PC-9 (cell line): ENCODE data around the gene USP48. TPM values are rescaled to one million over a fixed set of nuclear protein-coding genes. Genes with fewer than 3 reads are reported as not detected.

Experiments used
- BruUV-seq: library from RNA; stranded (reverse); fragments of 400-500 nt; replicated peaks from 2 replicates; lab custom pipeline; 2021; lab: Mats Ljungman, UMichigan
- CTCF ChIA-PET: fragments of 300-600 bp; sonication (Branson Sonifier 250); formaldehyde crosslinking; loops from one replicate; lab custom pipeline; 2022; ENCODE audit warnings: antibody characterized with exemption; lab: Charles Lee
- POLR2A ChIA-PET: fragments of 300-600 bp; sonication (Branson Sonifier 250); formaldehyde crosslinking; loops from one replicate; lab custom pipeline; 2022; ENCODE audit warnings: antibody characterized with exemption; ENCODE audit not compliant: unreplicated experiment; lab: Charles Lee
- DNase-seq, 2 experiments: peaks; one replicate each; pipeline versions ENCODE4 v3.0.0 to v3.0.0-alpha.2; 2015 to 2022; ENCODE audit warnings: mixed read lengths in 1 of 2
- H2AFZ ChIP-seq: fragments of 200-600 bp; sonication (generic); 2 replicates; pipeline ENCODE4 v1.8.1; 2017; ENCODE audit warnings: antibody characterized with exemption
- H3F3A ChIP-seq: fragments of 200-600 bp; sonication (generic); 2 replicates; pipeline ENCODE4 v1.8.1; 2017; ENCODE audit warnings: antibody characterized with exemption, mild to moderate bottlenecking, low read depth; ENCODE audit not compliant: insufficient read depth
- H3K27ac ChIP-seq: fragments of 200-600 bp; sonication (generic); 2 replicates; pipeline ENCODE4 v1.6.1; 2016; ENCODE audit warnings: mixed run types
- H3K27me3 ChIP-seq: fragments of 200-600 bp; sonication (generic); 2 replicates; pipeline ENCODE4 v1.6.1; 2016; ENCODE audit warnings: low read depth, mixed run types; ENCODE audit not compliant: insufficient read depth
- H3K36me3 ChIP-seq: fragments of 200-600 bp; sonication (generic); 2 replicates; pipeline ENCODE4 v1.6.1; 2016; ENCODE audit warnings: low read depth, mixed run types
- H3K4me1 ChIP-seq: fragments of 200-600 bp; sonication (generic); replicated peaks from 2 replicates; pipeline ENCODE4 v1.6.1; 2016; ENCODE audit warnings: mixed run types; ENCODE audit not compliant: insufficient read depth
- H3K4me2 ChIP-seq: fragments of 200-600 bp; sonication (generic); 2 replicates; pipeline ENCODE4 v1.6.1; 2017; ENCODE audit warnings: mixed run types
- H3K4me3 ChIP-seq: fragments of 200-600 bp; sonication (generic); 2 replicates; pipeline ENCODE4 v1.6.1; 2016; ENCODE audit warnings: mixed run types
- H3K79me2 ChIP-seq: fragments of 200-600 bp; sonication (generic); 2 replicates; pipeline ENCODE4 v1.6.1; 2017; ENCODE audit warnings: low read depth, mixed run types
- H3K9me2 ChIP-seq: fragments of 200-600 bp; sonication (generic); 2 replicates; pipeline ENCODE4 v1.8.1; 2017; ENCODE audit warnings: mild to moderate bottlenecking; ENCODE audit not compliant: insufficient read depth
- H3K9me3 ChIP-seq: fragments of 200-600 bp; sonication (generic); 2 replicates; pipeline ENCODE4 v1.8.1; 2016; ENCODE audit warnings: low read depth; ENCODE audit not compliant: insufficient read depth
- H4K20me1 ChIP-seq: fragments of 200-600 bp; sonication (generic); 2 replicates; pipeline ENCODE4 v1.8.1; 2017; ENCODE audit not compliant: insufficient read depth
- CTCF ChIP-seq: fragments of 200-600 bp; sonication (generic); conservative IDR thresholded peaks from 2 replicates; pipeline ENCODE4 v1.6.1; 2017; ENCODE audit warnings: mixed run types, antibody characterized with exemption, mild to moderate bottlenecking, moderate library complexity
- EZH2 ChIP-seq: fragments of 200-600 bp; sonication (generic); IDR thresholded peaks from 2 replicates; pipeline ENCODE4 v1.8.0; 2017; ENCODE audit warnings: antibody characterized with exemption, low read depth
- intact Hi-C: fragments of 100-400 bp; cut with micrococcal nuclease; formaldehyde crosslinking; loops from one replicate; pipeline ENCODE4 v1.10.0; 2022; ENCODE audit not compliant: unreplicated experiment
- total RNA-seq: library from RNA; stranded (reverse); gene quantifications from 2 replicates; pipeline ENCODE4 v1.2.3, GENCODE V29; 2021

USP48 gene
- total RNA-seq, 1 experiment from 2014 or later, result 63.1 TPM

DNA sequence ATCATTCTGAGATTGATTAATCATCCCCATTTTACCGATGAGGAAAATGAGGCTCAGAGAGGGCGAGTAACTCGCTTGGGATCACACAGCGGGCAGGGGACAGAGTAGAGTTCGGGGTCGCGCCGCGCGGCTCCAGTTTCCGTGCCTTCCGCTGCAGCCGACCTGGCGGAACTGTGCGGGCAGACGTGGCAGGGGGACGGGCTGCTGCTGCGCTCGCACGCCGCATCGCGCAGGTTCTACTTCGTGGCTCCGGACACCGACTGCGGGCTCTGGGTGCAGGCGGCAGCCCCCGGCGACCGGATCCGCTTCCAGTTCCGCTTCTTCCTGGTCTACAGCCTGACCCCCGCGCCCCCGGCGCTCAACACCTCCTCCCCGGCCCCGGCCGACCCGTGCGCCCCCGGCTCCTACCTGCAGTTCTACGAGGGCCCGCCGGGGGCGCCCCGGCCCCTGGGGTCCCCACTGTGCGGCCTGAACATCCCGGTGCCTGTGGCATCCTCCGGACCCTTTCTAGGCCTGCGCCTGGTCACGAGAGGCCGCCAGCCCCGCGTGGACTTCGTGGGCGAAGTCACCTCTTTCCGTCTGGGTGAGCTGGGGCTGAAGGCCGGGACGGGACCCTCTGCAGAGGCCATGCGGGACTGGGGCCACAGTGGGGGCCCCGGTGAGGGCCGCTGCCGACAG, 31.4 kb upstream of the USP48 start:
- intact Hi-C loops, result no loop called here
- Histone ChIP-seq H3K36me3 (no peaks in the 10 kb centered on the region), H3K9me3 (no peaks in the 10 kb centered on the region), H3K9me2 (no peaks in the 10 kb centered on the region), H3K79me2 (no peaks in the 10 kb centered on the region), H2AFZ (no peak overlapping the region), H3K27ac (no peak overlapping the region), H4K20me1 (no peaks in the 10 kb centered on the region), H3K4me3 (no peak overlapping the region), H3K4me1 (peaks cover 33% of the 10 kb centered on the region), H3K27me3 (no peaks in the 10 kb centered on the region), H3F3A (peaks cover 19% of the 10 kb centered on the region), H3K4me2 (no peak overlapping the region)
- CTCF ChIA-PET, result interaction anchor here (0.7 kb wide), 1 partner anchor 31 kb away, joined by 12 read pairs; no protein-coding TSS in a partner anchor
- no TSS peak for BruUV-seq
- TF ChIP-seq CTCF, result no peak; the same call in 1 of the 2 replicates
- no peak for TF ChIP-seq EZH2
- POLR2A ChIA-PET, result no interaction called here
- no peak for DNase-seq

GRCh38 chr1:21813542-21813941, 30.6 kb upstream of the USP48 start:
- TF ChIP-seq CTCF (no peak), EZH2 (no peak)
- POLR2A ChIA-PET, result no interaction called here
- Histone ChIP-seq H3K79me2 (no peaks in the 10 kb centered on the region), H3F3A (peaks cover 19% of the 10 kb centered on the region), H3K4me3 (no peak overlapping the region), H4K20me1 (no peaks in the 10 kb centered on the region), H3K27me3 (no peaks in the 10 kb centered on the region), H3K4me1 (peaks cover 33% of the 10 kb centered on the region), H3K36me3 (no peaks in the 10 kb centered on the region), H3K9me2 (no peaks in the 10 kb centered on the region), H3K9me3 (no peaks in the 10 kb centered on the region), H2AFZ (no peak overlapping the region), H3K27ac (no peak overlapping the region), H3K4me2 (no peak overlapping the region)
- DNase-seq, result no peak
- BruUV-seq, result no TSS peak
- CTCF ChIA-PET, result interaction anchor here (0.7 kb wide), 1 partner anchor 43 kb away, joined by 4 read pairs; no protein-coding TSS in a partner anchor
- intact Hi-C loops, result no loop called here

DNA sequence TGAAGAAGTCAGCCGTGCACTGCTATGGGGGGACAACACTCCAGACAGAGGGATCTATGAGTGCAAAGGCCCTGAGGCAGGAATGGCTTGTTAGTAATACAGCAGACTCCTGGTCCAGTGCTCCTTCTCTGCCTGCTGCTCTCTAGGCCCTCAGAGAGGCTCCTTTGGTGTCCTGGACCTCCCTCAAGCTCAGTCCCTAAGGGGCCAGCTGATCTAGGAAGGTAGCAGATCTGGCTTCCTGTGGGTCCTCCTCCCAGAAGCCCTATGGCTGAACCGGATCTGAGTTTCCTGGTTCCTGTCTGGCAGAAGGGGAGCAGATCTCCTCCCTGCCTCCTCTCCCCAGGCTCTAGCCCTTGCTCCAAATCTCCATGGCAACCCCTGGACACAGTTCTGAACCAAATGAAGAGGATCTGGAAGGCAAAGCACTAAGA, 28.9 kb upstream of the USP48 start, which contains the start of gene LDLRAD2:
TSS of gene LDLRAD2 (plus strand) at position 391 of the 431 bp plus-strand sequence. CDS start 187 bp downstream, outside the sequence.
- no peaks in the 10 kb centered on the region for H3K27me3 ChIP-seq
- H3K9me2 ChIP-seq, result no peaks in the 10 kb centered on the region
- peaks cover 20% of the 10 kb centered on the region for H3K4me1 ChIP-seq
- H3K27ac ChIP-seq, result no peak within 1 kb of the TSS
- H3K36me3 ChIP-seq, result no peaks in the 10 kb centered on the region
- peak within 1 kb of the TSS; percentile 10; the same call in 1 of the 2 replicates for H3K4me2 ChIP-seq
- H3K9me3 ChIP-seq, result no peaks in the 10 kb centered on the region
- H2AFZ ChIP-seq, result no peak within 1 kb of the TSS
- H3K4me3 ChIP-seq, result no peak within 1 kb of the TSS
- TF ChIP-seq EZH2 (no peak), CTCF (no peak)
- intact Hi-C loops, result no loop called here
- no peaks in the 10 kb centered on the region for H4K20me1 ChIP-seq
- POLR2A ChIA-PET, result no interaction called here
- CTCF ChIA-PET, result no interaction called here
- peaks cover 13% of the 10 kb centered on the region; the same call in 1 of the 2 replicates for H3F3A ChIP-seq
- no peaks in the 10 kb centered on the region for H3K79me2 ChIP-seq
- BruUV-seq, result no TSS peak
- DNase-seq, result peak in 1 of 2 experiments; percentile 61
